Keratinocyte (primary cell): ENCODE measurements around the gene SENP1. TPM values are rescaled to one million over a fixed set of nuclear protein-coding genes. Genes with fewer than 3 reads are reported as not detected.

Experiments used
- DNase-seq: peaks from one replicate; pipeline ENCODE4 v3.0.0-alpha.2; 2011; ENCODE audit warnings: low read depth, missing footprints, low spot score
- FAIRE-seq: peaks from 2 replicates; lab custom pipeline; 2011; peaks lifted over from hg19 to GRCh38; lab: Jason Lieb, UNC
- H2AFZ ChIP-seq: 2 replicates; pipeline ENCODE4 v1.6.0; 2012; ENCODE audit warnings: low read length, control low read depth, inconsistent platforms; ENCODE audit not compliant: control insufficient read depth
- H3K27ac ChIP-seq: 2 replicates; pipeline ENCODE4 v1.5.1; 2011; ENCODE audit warnings: low read length; ENCODE audit not compliant: control insufficient read depth, insufficient read depth
- H3K27me3 ChIP-seq: 3 replicates; pipeline ENCODE4 v1.6.0; 2011; ENCODE audit warnings: low read length; ENCODE audit not compliant: control insufficient read depth, insufficient read depth; ENCODE audit errors: extremely low read depth
- H3K36me3 ChIP-seq, 2 experiments: 2 replicates in 1 of 2; 3 replicates in 1 of 2; pipeline ENCODE4 v1.5.1; 2011; ENCODE audit warnings: low read length in 2 of 2, mild to moderate bottlenecking in 1 of 2; ENCODE audit not compliant: control insufficient read depth in 2 of 2, insufficient read depth in 2 of 2; ENCODE audit errors: extremely low read depth in 1 of 2
- H3K4me1 ChIP-seq: 3 replicates; pipeline ENCODE4 v1.5.1; 2011; ENCODE audit warnings: low read length; ENCODE audit not compliant: control insufficient read depth, insufficient read depth; ENCODE audit errors: extremely low read depth
- H3K4me2 ChIP-seq: 3 replicates; pipeline ENCODE4 v1.6.0; 2011; ENCODE audit warnings: low read depth, low read length; ENCODE audit not compliant: control insufficient read depth, insufficient read depth; ENCODE audit errors: extremely low read depth
- H3K4me3 ChIP-seq, 3 experiments: fragments of 200-600 bp in 1 of 3; sonication (generic) in 1 of 3; 2 replicates in 2 of 3; 3 replicates in 1 of 3; pipeline ENCODE4 v1.5.1; 2011 to 2016; ENCODE audit warnings: low read length in 3 of 3, mild to moderate bottlenecking in 3 of 3, control low read depth in 2 of 3, inconsistent platforms in 1 of 3, low read depth in 1 of 3, mixed read lengths in 1 of 3, mixed run types in 1 of 3, moderate library complexity in 1 of 3; ENCODE audit not compliant: control insufficient read depth in 2 of 3, insufficient read depth in 2 of 3; ENCODE audit errors: extremely low read depth in 1 of 3
- H3K79me2 ChIP-seq: 2 replicates; pipeline ENCODE4 v1.6.0; 2012; ENCODE audit warnings: low read length; ENCODE audit not compliant: control insufficient read depth, insufficient read depth
- H3K9ac ChIP-seq: 3 replicates; pipeline ENCODE4 v1.6.0; 2011; ENCODE audit warnings: low read length; ENCODE audit not compliant: control insufficient read depth, insufficient read depth; ENCODE audit errors: extremely low read depth
- H3K9me1 ChIP-seq: 3 replicates; pipeline ENCODE4 v1.6.0; 2011; ENCODE audit warnings: low read length; ENCODE audit not compliant: control insufficient read depth, insufficient read depth; ENCODE audit errors: extremely low read depth
- H3K9me3 ChIP-seq: 2 replicates; pipeline ENCODE4 v1.5.1; 2012; ENCODE audit warnings: low read depth, low read length; ENCODE audit not compliant: control insufficient read depth
- H4K20me1 ChIP-seq: 3 replicates; pipeline ENCODE4 v1.6.0; 2011; ENCODE audit warnings: low read length; ENCODE audit not compliant: control insufficient read depth, insufficient read depth; ENCODE audit errors: extremely low read depth
- CTCF ChIP-seq, 3 experiments: IDR thresholded peaks in 1 of 3; conservative IDR thresholded peaks in 1 of 3; optimal IDR thresholded peaks in 1 of 3; 2 replicates in 2 of 3; 3 replicates in 1 of 3; pipeline versions ENCODE3 to v1.5.1; 2011; ENCODE audit warnings: low read length in 3 of 3, mild to moderate bottlenecking in 3 of 3, moderate library complexity in 2 of 3, control low read depth in 1 of 3, inconsistent platforms in 1 of 3; ENCODE audit not compliant: insufficient read depth in 2 of 3; ENCODE audit errors: extremely low read depth in 1 of 3
- EZH2 ChIP-seq: IDR thresholded peaks from one replicate; pipeline ENCODE4 v1.6.1; 2012; ENCODE audit warnings: inconsistent platforms, mild to moderate bottlenecking, low read length, moderate library complexity
- dilution Hi-C: fragments of 300-500 bp; cut with MboI; formaldehyde crosslinking; loops from one replicate; pipeline ENCODE4 v1.7.0; 2020; ENCODE audit warnings: low sequenced_read_pairs; ENCODE audit not compliant: extremely low pct_ligation_motif_present
- polyA plus RNA-seq, 5 experiments: library from polyadenylated mRNA; depleted of rRNA in 3 of 5; stranded (reverse) in 3 of 5; stranded (forward) in 1 of 5; unstranded in 1 of 5; fragments of >200 nt; gene quantifications; 1 replicate in 1 of 5; 2 replicates in 3 of 5; 3 replicates in 1 of 5; pipeline versions ENCODE4 v1.2.1 to v1.2.3, GENCODE V29; 2011 to 2012; ENCODE audit warnings: missing spikeins in 2 of 5, low read depth in 1 of 5, low replicate concordance in 1 of 5

Gene SENP1
- polyA plus RNA-seq, 1 donor (not counting 4 experiments of a cell fraction or from before 2014, with no cell fraction given), result 15.4 TPM

GRCh38 chr12:48132826-48133225 lies 26.9 kb upstream of the SENP1 start:
- Histone ChIP-seq H3K4me2 (no peak overlapping the region), H3K27ac (no peak overlapping the region), H3K9ac (no peak overlapping the region), H3K4me3 (no peak overlapping the region), H3K9me3 (no peaks in the 10 kb centered on the region), H3K4me1 (no peaks in the 10 kb centered on the region), H3K9me1 (no peaks in the 10 kb centered on the region), H3K36me3 (peaks cover 32 to 34% of the 10 kb centered on the region in 2 experiments), H3K27me3 (no peaks in the 10 kb centered on the region), H3K79me2 (no peaks in the 10 kb centered on the region), H2AFZ (no peak overlapping the region), H4K20me1 (no peaks in the 10 kb centered on the region)
- dilution Hi-C loops, result no loop called here
- TF ChIP-seq EZH2 (no peak), CTCF (optimal IDR thresholded peaks at IDR 0.05 in 1 of 3, IDR thresholded peaks at IDR 0.05 in 1 of 3, conservative IDR thresholded peaks at IDR 0.05 in 1 of 3; ENCODE audit: extremely low read depth in 1 of 3, insufficient read depth in 2 of 3, low read length in 3 of 3) (no peak)
- DNase-seq (no peak), FAIRE-seq (no peak)

GRCh38 chr12:48131517-48131916 lies 25.6 kb upstream of the SENP1 start:
- Histone ChIP-seq H3K27me3 (no peaks in the 10 kb centered on the region), H3K9me1 (peaks cover 3% of the 10 kb centered on the region), H3K36me3 (peaks cover 32 to 36% of the 10 kb centered on the region in 2 experiments), H3K4me1 (no peaks in the 10 kb centered on the region), H4K20me1 (no peaks in the 10 kb centered on the region), H3K9me3 (no peaks in the 10 kb centered on the region), H3K4me3 (no peak overlapping the region), H3K9ac (no peak overlapping the region), H3K4me2 (no peak overlapping the region), H2AFZ (no peak overlapping the region), H3K27ac (no peak overlapping the region), H3K79me2 (no peaks in the 10 kb centered on the region)
- dilution Hi-C loops, result no loop called here
- no peak for TF ChIP-seq EZH2
- FAIRE-seq (no peak), DNase-seq (no peak)

- Histone ChIP-seq H3K4me3 (no peak overlapping the region), H2AFZ (no peak overlapping the region), H3K4me1 (no peaks in the 10 kb centered on the region), H3K4me2 (no peak overlapping the region), H3K9me1 (peaks cover 3% of the 10 kb centered on the region), H3K9ac (no peak overlapping the region), H3K27ac (no peak overlapping the region), H3K36me3 (peaks cover 27 to 37% of the 10 kb centered on the region in 2 experiments), H3K9me3 (no peaks in the 10 kb centered on the region), H3K79me2 (no peaks in the 10 kb centered on the region), H4K20me1 (no peaks in the 10 kb centered on the region), H3K27me3 (no peaks in the 10 kb centered on the region)
- dilution Hi-C loops, result no loop called here
- FAIRE-seq (no peak), DNase-seq (no peak)
- TF ChIP-seq CTCF (optimal IDR thresholded peaks at IDR 0.05 in 1 of 3, IDR thresholded peaks at IDR 0.05 in 1 of 3, conservative IDR thresholded peaks at IDR 0.05 in 1 of 3; ENCODE audit: extremely low read depth in 1 of 3, insufficient read depth in 2 of 3, low read length in 3 of 3) (no peak), EZH2 (no peak)
Observed at GRCh38 chr12:48129376-48129775, 23.5 kb upstream of the SENP1 start.
